B cell (primary cell): ENCODE results near the gene VPS33A. TPM values are rescaled to one million over a fixed set of nuclear protein-coding genes. Genes with fewer than 3 reads are reported as not detected.

Experiments
- ATAC-seq: fragments of 200-7000 bp; cut with Tn5 transposase; one replicate; pipeline ENCODE4 v1.10.0; 2021; ENCODE audit warnings: low read depth, mild to moderate bottlenecking, moderate number of reproducible peaks, moderate library complexity
- CTCF ChIA-PET: fragments of 350-600 bp; sonication (Branson Sonifier 250); formaldehyde crosslinking; loops from one replicate; lab custom pipeline; 2021; ENCODE audit warnings: antibody characterized with exemption, inconsistent platforms; lab: Charles Lee
- POLR2A ChIA-PET: fragments of 350-600 bp; sonication (Branson Sonifier 250); formaldehyde crosslinking; loops from one replicate; lab custom pipeline; 2021; ENCODE audit warnings: antibody characterized with exemption; lab: Charles Lee
- DNase-seq: peaks from one replicate; pipeline ENCODE4 v3.0.0; 2013
- H2AFZ ChIP-seq: 2 replicates; pipeline ENCODE4 v1.6.1; 2012; ENCODE audit warnings: mild to moderate bottlenecking, low read depth, low read length; ENCODE audit not compliant: insufficient read depth, poor library complexity, severe bottlenecking
- H3K27ac ChIP-seq, 2 donors: 1 replicate in 1 of 2; 2 replicates in 1 of 2; pipeline ENCODE4 v1.5.1; 2012 to 2013; ENCODE audit warnings: low read length in 2 of 2, mild to moderate bottlenecking in 2 of 2, moderate library complexity in 1 of 2
- H3K27me3 ChIP-seq, 4 experiments: fragments of 200-600 bp in 1 of 4; sonication (generic) in 1 of 4; replicated peaks in 1 of 4; 1 replicate in 2 of 4; 2 replicates in 2 of 4; pipeline versions ENCODE4 v1.6.1 to v1.7.0; 2013 to 2016; ENCODE audit warnings: low read length in 3 of 4, mild to moderate bottlenecking in 2 of 4, mixed read lengths in 1 of 4, moderate library complexity in 1 of 4; ENCODE audit not compliant: insufficient read depth in 4 of 4, control insufficient read depth in 3 of 4; ENCODE audit errors: control extremely low read depth in 1 of 4
- H3K36me3 ChIP-seq, 2 experiments: replicated peaks in 1 of 2; 1 replicate in 1 of 2; 2 replicates in 1 of 2; pipeline versions ENCODE4 v1.6.1 to v1.7.1; 2013; ENCODE audit warnings: low read length in 1 of 2; ENCODE audit not compliant: insufficient read depth in 2 of 2, control insufficient read depth in 1 of 2; ENCODE audit errors: control extremely low read depth in 1 of 2, extremely low read depth in 1 of 2
- H3K4me1 ChIP-seq, 2 donors: fragments of 200-600 bp in 1 of 2; sonication (generic) in 1 of 2; 1 replicate in 1 of 2; 2 replicates in 1 of 2; pipeline versions ENCODE4 v1.5.1 to v1.6.1; 2013 to 2017; ENCODE audit warnings: low read length in 2 of 2; ENCODE audit not compliant: control insufficient read depth in 2 of 2, insufficient read depth in 2 of 2
- H3K4me2 ChIP-seq: replicated peaks from 2 replicates; pipeline ENCODE3; 2012; ENCODE audit warnings: mild to moderate bottlenecking, low read depth, low read length; ENCODE audit not compliant: poor library complexity, severe bottlenecking
- H3K4me3 ChIP-seq, 5 experiments: fragments of 200-600 bp in 1 of 5; sonication (generic) in 1 of 5; 1 replicate in 3 of 5; 2 replicates in 2 of 5; pipeline versions ENCODE4 v1.5.1 to v1.7.0; 2011 to 2016; ENCODE audit warnings: low read length in 4 of 5, mild to moderate bottlenecking in 4 of 5, low read depth in 2 of 5, control low read depth in 1 of 5, moderate library complexity in 1 of 5; ENCODE audit not compliant: insufficient read depth in 1 of 5; ENCODE audit errors: control extremely low read depth in 1 of 5, extremely low read depth in 1 of 5
- H3K79me2 ChIP-seq: fragments of 200-600 bp; sonication (generic); one replicate; pipeline ENCODE4 v1.6.0; 2016; ENCODE audit warnings: low read length; ENCODE audit not compliant: control insufficient read depth, insufficient read depth
- H3K9ac ChIP-seq: fragments of 200-600 bp; sonication (generic); 2 replicates; pipeline ENCODE4 v1.6.1; 2017; ENCODE audit warnings: mild to moderate bottlenecking, low read length, moderate library complexity
- H3K9me3 ChIP-seq, 3 donors: one replicate each; pipeline versions ENCODE4 v1.6.1 to v1.7.1; 2013; ENCODE audit warnings: low read length in 2 of 3; ENCODE audit not compliant: control insufficient read depth in 2 of 3, insufficient read depth in 1 of 3; ENCODE audit errors: control extremely low read depth in 1 of 3
- H4K20me1 ChIP-seq: 2 replicates; pipeline ENCODE4 v1.6.0; 2012; ENCODE audit warnings: mild to moderate bottlenecking, low read length; ENCODE audit not compliant: insufficient read depth, control insufficient read depth, poor library complexity, severe bottlenecking
- H3K27ac Mint-ChIP-seq: one replicate; pipeline ENCODE4 v1.8.0; 2021; ENCODE audit warnings: mixed read lengths
- H3K27me3 Mint-ChIP-seq: one replicate; pipeline ENCODE4 v1.8.0; 2021; ENCODE audit warnings: mixed read lengths
- H3K4me1 Mint-ChIP-seq: one replicate; pipeline ENCODE4 v1.8.0; 2021; ENCODE audit warnings: mixed read lengths
- H3K4me3 Mint-ChIP-seq: one replicate; pipeline ENCODE4 v1.8.0; 2021; ENCODE audit warnings: mixed read lengths
- H3K9me3 Mint-ChIP-seq: one replicate; pipeline ENCODE4 v1.8.0; 2022; ENCODE audit warnings: mixed read lengths; ENCODE audit not compliant: insufficient read depth
- CTCF ChIP-seq: fragments of 200-600 bp; IDR thresholded peaks from one replicate; pipeline ENCODE4 v1.8.0; 2022; ENCODE audit warnings: antibody characterized with exemption, mild to moderate bottlenecking
- EZH2 ChIP-seq: IDR thresholded peaks from 2 replicates; pipeline ENCODE4 v1.6.1; 2012; ENCODE audit warnings: borderline replicate concordance, low read depth, mild to moderate bottlenecking, moderate library complexity, low read length; ENCODE audit not compliant: insufficient read depth, poor library complexity, severe bottlenecking
- WGBS: methylation state at CpG from one replicate; pipeline ENCODE4 v1.1.5; 2013; ENCODE audit warnings: missing lambda C conversion rate; ENCODE audit not compliant: insufficient coverage; 5-methylcytosine and 5-hydroxymethylcytosine counted together
- intact Hi-C: fragments of 100-400 bp; cut with micrococcal nuclease; formaldehyde crosslinking; loops from one replicate; pipeline ENCODE4 v1.10.0; 2022
- polyA plus RNA-seq: library from polyadenylated mRNA; depleted of rRNA; stranded (reverse); fragments of >200 nt; gene quantifications from 2 replicates; pipeline ENCODE4 v1.2.3, GENCODE V29; 2012
- total RNA-seq, 2 donors: library from RNA; stranded (reverse); fragments of 120-200 nt in 1 of 2; gene quantifications; 1 replicate in 1 of 2; 2 replicates in 1 of 2; pipeline versions ENCODE4 v1.2.3 to v1.2.4, GENCODE V29; 2013 to 2022

VPS33A gene
- total and polyA plus RNA-seq, 2 donors (not counting 1 experiment from before 2014, with no cell fraction given): 11.1 to 34.9 TPM

- no peaks in the 10 kb centered on the region for H3K4me1 ChIP-seq
- H2AFZ ChIP-seq: no peak overlapping the region
- H3K27me3 Mint-ChIP-seq: no peaks in the 10 kb centered on the region
- no peaks in the 10 kb centered on the region for H3K9me3 ChIP-seq
- H3K4me1 Mint-ChIP-seq: no peaks in the 10 kb centered on the region
- no peaks in the 10 kb centered on the region for H3K27me3 ChIP-seq
- no peak overlapping the region for H3K9ac ChIP-seq
- H3K79me2 ChIP-seq: no peaks in the 10 kb centered on the region
- ChIA-PET POLR2A (no interaction called here), CTCF (interaction anchor here (0.8 kb wide), 1 partner anchor 227 kb away, joined by 3 read pairs; no protein-coding TSS in a partner anchor)
- H3K9me3 Mint-ChIP-seq: no peaks in the 10 kb centered on the region
- no peak for TF ChIP-seq CTCF
- TF ChIP-seq EZH2: no peak
- intact Hi-C loops: no loop called here
- WGBS: 79% methylated on average over 2 of the region's 6 CpGs
- peaks cover 3 to 37% of the 10 kb centered on the region in 2 experiments for H3K36me3 ChIP-seq
- H4K20me1 ChIP-seq: no peaks in the 10 kb centered on the region
- ATAC-seq (no peak), DNase-seq (no peak)
- H3K4me3 Mint-ChIP-seq: no peak overlapping the region
- H3K4me3 ChIP-seq: no peak overlapping the region
- no peak overlapping the region for H3K4me2 ChIP-seq
- no peak overlapping the region for H3K27ac Mint-ChIP-seq
- no peak overlapping the region for H3K27ac ChIP-seq
Measured at GRCh38 chr12:122243965-122244364, 22.3 kb downstream of the VPS33A start.

- H3K36me3 ChIP-seq: peaks cover 4 to 46% of the 10 kb centered on the region in 2 experiments
- CTCF ChIA-PET: interaction anchor here (0.5 to 0.7 kb wide), 2 partner anchors 35 to 40 kb away, joined by 3 to 6 read pairs; no protein-coding TSS in a partner anchor
- H3K79me2 ChIP-seq: no peaks in the 10 kb centered on the region
Measured at GRCh38 chr12:122238861-122239260, 27.4 kb downstream of the VPS33A start.

More at GRCh38 chr12:122238861-122239260, 27.4 kb downstream of the VPS33A start:
- H3K27me3 Mint-ChIP-seq: no peaks in the 10 kb centered on the region
- 100% methylated on average over 3 of the region's 5 CpGs for WGBS
- no peak for ATAC-seq
- no peaks in the 10 kb centered on the region for H3K9me3 Mint-ChIP-seq
- TF ChIP-seq EZH2 (no peak), CTCF (no peak)
- H3K9ac ChIP-seq: no peak overlapping the region
- no peaks in the 10 kb centered on the region for H3K27me3 ChIP-seq
- DNase-seq: no peak
- H2AFZ ChIP-seq: no peak overlapping the region
- intact Hi-C loops: no loop called here
- no peaks in the 10 kb centered on the region for H3K4me1 Mint-ChIP-seq
- H3K4me2 ChIP-seq: no peak overlapping the region
- no peaks in the 10 kb centered on the region for H3K9me3 ChIP-seq
- no peaks in the 10 kb centered on the region for H3K4me1 ChIP-seq
- no peak overlapping the region for H3K4me3 ChIP-seq
- no peaks in the 10 kb centered on the region for H4K20me1 ChIP-seq
- H3K27ac ChIP-seq: no peak overlapping the region
- H3K27ac Mint-ChIP-seq: no peak overlapping the region
- H3K4me3 Mint-ChIP-seq: no peak overlapping the region
- POLR2A ChIA-PET: no interaction called here
